TTC549 (cell line): ENCODE data around the gene TXN.

Experiments
- FAIRE-seq: peaks from 2 replicates; lab custom pipeline; 2012; peaks lifted over from hg19 to GRCh38; lab: Jason Lieb, UNC

The TXN gene

GRCh38 chr9:110256380-110257096 lies at the start of gene TXN:
Gene TXN, minus strand, starts transcription at chr9:110256507. Its CDS starts 72 bp downstream, at chr9:110256435.
- no peak for FAIRE-seq

GRCh38 chr9:110303133-110303532 lies 46.8 kb upstream of the TXN start:
- no peak for FAIRE-seq

GRCh38 chr9:110298043-110298605 lies 41.8 kb upstream of the TXN start:
- FAIRE-seq = no peak

GRCh38 chr9:110293248-110293647 lies 36.9 kb upstream of the TXN start:
- FAIRE-seq = no peak

GRCh38 chr9:110291921-110292557 lies 35.7 kb upstream of the TXN start:
- no peak for FAIRE-seq

GRCh38 chr9:110290001-110290400 lies 33.7 kb upstream of the TXN start:
- FAIRE-seq = no peak

GRCh38 chr9:110288503-110288902 lies 32.2 kb upstream of the TXN start:
- FAIRE-seq = no peak

- FAIRE-seq = no peak
Observed at GRCh38 chr9:110287289-110287680, 31.0 kb upstream of the TXN start.

GRCh38 chr9:110284211-110284844 lies 28.0 kb upstream of the TXN start:
- no peak for FAIRE-seq

- FAIRE-seq = no peak
Observed at GRCh38 chr9:110283751-110284150, 27.4 kb upstream of the TXN start.

- no peak for FAIRE-seq
Observed at GRCh38 chr9:110282739-110283081, 26.4 kb upstream of the TXN start.

- FAIRE-seq = no peak
Observed at GRCh38 chr9:110282018-110282738, 25.9 kb upstream of the TXN start.

- FAIRE-seq = no peak
Observed at GRCh38 chr9:110278080-110278707, 21.9 kb upstream of the TXN start.

GRCh38 chr9:110276781-110277180 lies 20.5 kb upstream of the TXN start:
- no peak for FAIRE-seq

- FAIRE-seq = no peak
Observed at GRCh38 chr9:110270211-110270995, 14.1 kb upstream of the TXN start.

GRCh38 chr9:110266795-110267194 lies 10.5 kb upstream of the TXN start:
- no peak for FAIRE-seq

- FAIRE-seq = no peak
Observed at GRCh38 chr9:110261632-110262031, 5.3 kb upstream of the TXN start.

GRCh38 chr9:110260911-110261310 lies 4.6 kb upstream of the TXN start:
- FAIRE-seq = no peak

- FAIRE-seq = no peak
Observed at GRCh38 chr9:110259566-110259965, 3.3 kb upstream of the TXN start.

- FAIRE-seq = no peak
Observed at GRCh38 chr9:110258690-110259091, 2.4 kb upstream of the TXN start.

- FAIRE-seq = no peak
Observed at GRCh38 chr9:110257956-110258355, 1.6 kb upstream of the TXN start.
